Epithelial cell of proximal tubule (primary cell): Measurements from ENCODE around the gene TAB2. TPM values are rescaled to one million over a fixed set of nuclear protein-coding genes. Genes with fewer than 3 reads are reported as not detected.

Experiments
- DNase-seq: peaks from one replicate; pipeline ENCODE4 v3.0.0-alpha.2; 2011; ENCODE audit warnings: low read depth
- H3K4me3 ChIP-seq: 2 replicates; pipeline ENCODE4 v1.5.1; 2011; ENCODE audit warnings: low read depth, mild to moderate bottlenecking, low read length
- total RNA-seq: library from RNA; depleted of rRNA; stranded (reverse); fragments of >200 nt; gene quantifications from 2 replicates; pipeline ENCODE4 v1.2.3, GENCODE V29; 2015
- TF ChIP-seq, protein P1 (sequence below): conservative IDR thresholded peaks from 2 replicates; pipeline ENCODE4 v1.5.1; 2012; ENCODE audit warnings: low read depth, mild to moderate bottlenecking, low read length

The TAB2 gene
- total RNA-seq, 1 donor from 2014 or later, result 18.7 TPM

GRCh38 chr6:149397384-149397783 is 79.9 kb downstream of the TAB2 start:
- TF ChIP-seq, protein P1, sequence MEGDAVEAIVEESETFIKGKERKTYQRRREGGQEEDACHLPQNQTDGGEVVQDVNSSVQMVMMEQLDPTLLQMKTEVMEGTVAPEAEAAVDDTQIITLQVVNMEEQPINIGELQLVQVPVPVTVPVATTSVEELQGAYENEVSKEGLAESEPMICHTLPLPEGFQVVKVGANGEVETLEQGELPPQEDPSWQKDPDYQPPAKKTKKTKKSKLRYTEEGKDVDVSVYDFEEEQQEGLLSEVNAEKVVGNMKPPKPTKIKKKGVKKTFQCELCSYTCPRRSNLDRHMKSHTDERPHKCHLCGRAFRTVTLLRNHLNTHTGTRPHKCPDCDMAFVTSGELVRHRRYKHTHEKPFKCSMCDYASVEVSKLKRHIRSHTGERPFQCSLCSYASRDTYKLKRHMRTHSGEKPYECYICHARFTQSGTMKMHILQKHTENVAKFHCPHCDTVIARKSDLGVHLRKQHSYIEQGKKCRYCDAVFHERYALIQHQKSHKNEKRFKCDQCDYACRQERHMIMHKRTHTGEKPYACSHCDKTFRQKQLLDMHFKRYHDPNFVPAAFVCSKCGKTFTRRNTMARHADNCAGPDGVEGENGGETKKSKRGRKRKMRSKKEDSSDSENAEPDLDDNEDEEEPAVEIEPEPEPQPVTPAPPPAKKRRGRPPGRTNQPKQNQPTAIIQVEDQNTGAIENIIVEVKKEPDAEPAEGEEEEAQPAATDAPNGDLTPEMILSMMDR, result no peak
- no peak for DNase-seq
- no peak overlapping the region for H3K4me3 ChIP-seq

GRCh38 chr6:149400050-149400449 is 82.5 kb downstream of the TAB2 start, which contains the start of gene SUMO4:
Gene SUMO4 (plus strand): TSS chr6:149400262. CDS start chr6:149400392, 130 bp downstream.
- no peak within 1 kb of the TSS for H3K4me3 ChIP-seq
- DNase-seq, result no peak
- TF ChIP-seq, protein P1, result no peak

DNA sequence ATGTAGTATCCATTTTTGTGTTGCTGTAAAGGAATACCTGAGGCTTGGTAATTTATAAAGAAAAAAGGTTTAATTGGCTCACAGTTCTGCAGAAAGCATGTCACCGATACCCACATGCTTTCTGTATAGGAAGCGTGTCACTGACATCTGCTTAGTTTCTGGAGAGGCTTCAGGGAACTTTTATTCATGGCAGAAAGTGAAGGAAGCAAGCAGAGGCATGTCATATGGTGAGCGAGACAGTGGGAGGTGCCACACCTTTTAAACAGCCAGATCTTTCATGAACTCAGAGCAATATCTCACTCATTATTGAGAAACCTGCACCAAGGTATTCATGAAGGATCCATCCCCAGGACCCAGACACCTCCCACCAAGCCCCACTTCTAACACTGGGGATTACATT is 86.0 kb downstream of the TAB2 start:
- no peak for DNase-seq
- TF ChIP-seq, protein P1, result no peak
- no peak overlapping the region for H3K4me3 ChIP-seq

DNA sequence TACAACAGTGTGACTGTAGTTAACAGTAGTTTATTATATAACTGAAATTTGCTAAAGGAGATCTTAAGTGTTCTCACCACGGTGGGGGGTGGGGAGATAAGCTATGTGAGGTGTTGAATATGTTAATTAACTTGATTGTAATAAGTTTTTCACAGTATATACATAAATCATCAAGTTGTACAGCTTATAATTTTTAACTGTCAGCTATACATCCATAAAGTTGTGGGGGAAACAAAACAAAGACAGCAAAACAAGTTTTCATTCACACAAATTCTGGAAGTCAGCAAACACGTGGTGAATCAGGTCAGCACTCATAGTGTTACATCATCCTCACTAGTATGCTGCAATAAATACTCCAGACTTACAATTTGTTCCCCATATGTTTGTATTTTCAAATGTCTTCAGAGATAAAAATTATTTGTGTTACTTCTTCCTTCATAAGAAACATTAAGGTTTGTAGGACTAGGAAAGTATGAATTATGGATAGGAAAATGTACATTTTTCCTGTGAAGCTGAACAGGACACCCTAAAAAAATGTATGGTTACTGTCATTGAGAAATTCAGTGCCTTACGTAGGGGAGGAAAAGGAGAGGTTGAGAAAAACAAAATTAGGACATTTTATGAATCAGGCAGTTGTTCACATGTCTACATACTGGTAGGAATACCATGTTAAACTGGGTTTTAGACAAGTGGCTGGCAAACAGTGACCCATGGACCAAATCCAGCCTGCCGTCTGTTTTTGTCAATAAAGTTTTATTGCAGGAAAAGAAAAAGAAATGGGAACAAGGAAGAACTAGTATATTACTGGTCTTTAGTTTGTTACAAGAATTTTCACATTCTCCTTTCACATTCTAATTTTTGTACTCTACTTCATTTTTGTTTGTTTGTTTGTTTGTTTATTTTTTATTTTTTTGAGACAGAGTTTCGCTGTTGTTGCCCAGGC is 88.6 kb downstream of the TAB2 start:
- TF ChIP-seq, protein P1, result no peak
- DNase-seq, result no peak
- no peak overlapping the region for H3K4me3 ChIP-seq

GRCh38 chr6:149409617-149410016 is 92.1 kb downstream of the TAB2 start:
- H3K4me3 ChIP-seq, result no peak overlapping the region
- TF ChIP-seq, protein P1, result no peak
- DNase-seq, result no peak

DNA sequence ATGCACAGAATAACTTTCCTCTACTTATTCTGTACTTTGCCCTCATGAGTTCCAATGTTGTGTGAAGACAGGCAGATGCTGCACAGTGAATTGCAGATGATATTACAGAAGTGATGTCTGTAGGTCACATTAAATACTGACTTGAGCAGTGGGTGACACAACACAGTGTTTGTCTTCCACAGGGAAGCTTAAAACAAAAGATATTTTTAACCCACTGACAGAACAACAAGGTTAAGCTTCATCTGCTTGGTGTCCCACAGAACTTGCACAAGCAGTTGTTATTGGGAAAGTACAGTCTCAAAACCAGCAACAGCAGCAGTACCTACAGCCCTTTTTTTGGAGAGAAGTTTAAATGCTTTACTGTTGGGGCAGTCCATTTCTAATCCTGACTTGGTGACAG is 93.0 kb downstream of the TAB2 start:
- DNase-seq, result no peak
- TF ChIP-seq, protein P1, result no peak
- H3K4me3 ChIP-seq, result no peak overlapping the region
